Panc1 (cell line): Measurements from ENCODE around the gene GPR61. TPM values are rescaled to one million over a fixed set of nuclear protein-coding genes. Genes with fewer than 3 reads are reported as not detected.

Source experiments
- ATAC-seq: fragments of 200-7000 bp; cut with Tn5 transposase; 2 replicates; pipeline ENCODE4 v1.9.1; 2020; ENCODE audit warnings: mild to moderate bottlenecking, moderate library complexity
- BruUV-seq: library from RNA; stranded (reverse); fragments of 400-500 nt; replicated peaks from 2 replicates; lab custom pipeline; 2021; lab: Mats Ljungman, UMichigan
- CTCF ChIA-PET: fragments of 300-600 bp; sonication (Branson Sonifier 250); formaldehyde crosslinking; loops from one replicate; lab custom pipeline; 2022; ENCODE audit warnings: antibody characterized with exemption; lab: Charles Lee
- POLR2A ChIA-PET: fragments of 300-600 bp; sonication (Branson Sonifier 250); formaldehyde crosslinking; loops from one replicate; lab custom pipeline; 2022; ENCODE audit warnings: antibody characterized with exemption; lab: Charles Lee
- DNase-seq: peaks from one replicate; pipeline ENCODE4 v3.0.0-alpha.2; 2010; ENCODE audit warnings: low read depth, low spot score
- H3K27ac ChIP-seq: 2 replicates; pipeline ENCODE4 v1.5.1; 2011; ENCODE audit warnings: mild to moderate bottlenecking, low read length, inconsistent platforms
- H3K27me3 ChIP-seq: fragments of 200-500 bp; sonication (Bioruptor generic); 2 replicates; pipeline ENCODE4 v1.6.0; 2014; ENCODE audit warnings: low read length, inconsistent platforms; ENCODE audit not compliant: control insufficient read depth, insufficient read depth
- H3K36me3 ChIP-seq: fragments of 200-500 bp; sonication (Bioruptor generic); 2 replicates; pipeline ENCODE4 v1.5.1; 2014; ENCODE audit warnings: inconsistent platforms, mild to moderate bottlenecking, low read length, moderate library complexity; ENCODE audit not compliant: control insufficient read depth, insufficient read depth
- H3K4me1 ChIP-seq: 2 replicates; pipeline ENCODE4 v1.5.1; 2011; ENCODE audit warnings: inconsistent platforms, mild to moderate bottlenecking, low read length, moderate library complexity; ENCODE audit not compliant: control insufficient read depth, insufficient read depth
- H3K4me3 ChIP-seq, 2 experiments: 2 replicates each; pipeline ENCODE4 v1.5.1; 2011 to 2012; ENCODE audit warnings: low read depth in 2 of 2, low read length in 2 of 2, mild to moderate bottlenecking in 2 of 2, inconsistent platforms in 1 of 2, moderate library complexity in 1 of 2
- H3K9me3 ChIP-seq: fragments of 200-500 bp; sonication (Bioruptor generic); 2 replicates; pipeline ENCODE4 v1.5.1; 2014; ENCODE audit warnings: low read depth, mild to moderate bottlenecking, inconsistent platforms, low read length, moderate library complexity; ENCODE audit not compliant: control insufficient read depth, insufficient read depth
- CTCF ChIP-seq: fragments of 450-650 bp; IDR thresholded peaks from 2 replicates; pipeline ENCODE4 v1.5.1; 2017; ENCODE audit warnings: mild to moderate bottlenecking
- POLR2AphosphoS5 ChIP-seq: IDR thresholded peaks from 2 replicates; pipeline ENCODE4 v1.6.1; 2012; ENCODE audit warnings: mild to moderate bottlenecking, low read depth, low read length, moderate library complexity
- REST ChIP-seq, 2 experiments: IDR thresholded peaks; 2 replicates each; pipeline ENCODE4 v1.6.1; 2011 to 2012; ENCODE audit warnings: low read depth in 2 of 2, control low read depth in 1 of 2, low read length in 1 of 2, mild to moderate bottlenecking in 1 of 2, moderate library complexity in 1 of 2; ENCODE audit not compliant: insufficient read depth in 1 of 2
- SIN3A ChIP-seq: IDR thresholded peaks from 2 replicates; pipeline ENCODE4 v1.6.1; 2012; ENCODE audit warnings: low read depth, mild to moderate bottlenecking, low read length, moderate library complexity, borderline replicate concordance; ENCODE audit not compliant: insufficient read depth
- TCF7L2 ChIP-seq: IDR thresholded peaks from 2 replicates; pipeline ENCODE4 v1.6.1; 2011; ENCODE audit warnings: mild to moderate bottlenecking, low read depth, low read length, inconsistent platforms
- in situ Hi-C: cut with HindIII; loops from 2 replicates; pipeline ENCODE4 v1.10.0; 2016; ENCODE audit warnings: low sequenced_read_pairs, low pct_unique_long_range_greater_than_20kb
- intact Hi-C: fragments of 100-400 bp; cut with micrococcal nuclease; formaldehyde crosslinking; loops from one replicate; pipeline ENCODE4 v1.10.0; 2022; ENCODE audit not compliant: unreplicated experiment
- total RNA-seq: library from RNA; stranded (reverse); gene quantifications from one replicate; pipeline ENCODE4 v1.2.1, GENCODE V29; 2021; ENCODE audit not compliant: unreplicated experiment

The GPR61 gene
- total RNA-seq, 1 experiment from 2014 or later = not detected

GRCh38 chr1:109531380-109531779 lies 8.3 kb upstream of the GPR61 start:
- Histone ChIP-seq H3K4me3 (no peak overlapping the region), H3K9me3 (no peaks in the 10 kb centered on the region), H3K36me3 (no peaks in the 10 kb centered on the region), H3K27me3 (no peaks in the 10 kb centered on the region), H3K27ac (no peak overlapping the region), H3K4me1 (0 out of 2 replicates have a peak, but pooled peaks cover 3% of the 10 kb centered on the region)
- intact Hi-C loops (loop anchor here (10.0 kb wide), 1 partner anchor 97 kb away; no protein-coding TSS in a partner anchor), in situ Hi-C loops (no loop called here)
- POLR2A ChIA-PET = no interaction called here
- no peak for ATAC-seq
- BruUV-seq = no TSS peak
- CTCF ChIA-PET = interaction anchor here (0.8 to 2.9 kb wide), 5 partner anchors 13 to 40 kb away, joined by 3 to 23 read pairs (median 15); partner anchors contain the start of gene CYB561D1
- TF ChIP-seq CTCF (no peak), POLR2AphosphoS5 (no peak), TCF7L2 (no peak), REST (IDR thresholded peaks at IDR 0.05; ENCODE audit: insufficient read depth in 1 of 2, low read depth in 2 of 2, low read length in 1 of 2) (no peak), SIN3A (no peak)
- no peak for DNase-seq

- TF ChIP-seq REST (IDR thresholded peaks at IDR 0.05; ENCODE audit: insufficient read depth in 1 of 2, low read depth in 2 of 2, low read length in 1 of 2) = no peak
- no peak for TF ChIP-seq TCF7L2
- no peak for TF ChIP-seq SIN3A
- TF ChIP-seq CTCF = no peak
- TF ChIP-seq POLR2AphosphoS5 = no peak
- CTCF ChIA-PET = interaction anchor here (0.6 to 2.9 kb wide), 9 partner anchors 12 to 575 kb away, joined by 3 to 23 read pairs (median 5); partner anchors contain the start of gene CYB561D1
- intact Hi-C loops = loop anchor here (2.0 to 10.0 kb wide), 2 partner anchors 39 to 97 kb away; no protein-coding TSS in a partner anchor
- no peaks in the 10 kb centered on the region for H3K27me3 ChIP-seq
- ATAC-seq (no peak), DNase-seq (no peak)
- no peaks in the 10 kb centered on the region for H3K9me3 ChIP-seq
- POLR2A ChIA-PET = no interaction called here
- no peak overlapping the region; a peak in 1 of 4 replicates for H3K4me3 ChIP-seq
- BruUV-seq = no TSS peak
- 0 out of 2 replicates have a peak, but pooled peaks cover 3% of the 10 kb centered on the region for H3K4me1 ChIP-seq
- no peaks in the 10 kb centered on the region for H3K36me3 ChIP-seq
- no peak overlapping the region for H3K27ac ChIP-seq
- in situ Hi-C loops = no loop called here
Measured at GRCh38 chr1:109531826-109532364, 7.8 kb upstream of the GPR61 start.
